ENCODE measurements around the gene EXOC5. TPM values are rescaled to one million over a fixed set of nuclear protein-coding genes. Genes with fewer than 3 reads are reported as not detected.

The EXOC5 gene
- polyA plus RNA-seq, 3 donors, result 7.9 to 52.5 (median 49.9) TPM

DNA sequence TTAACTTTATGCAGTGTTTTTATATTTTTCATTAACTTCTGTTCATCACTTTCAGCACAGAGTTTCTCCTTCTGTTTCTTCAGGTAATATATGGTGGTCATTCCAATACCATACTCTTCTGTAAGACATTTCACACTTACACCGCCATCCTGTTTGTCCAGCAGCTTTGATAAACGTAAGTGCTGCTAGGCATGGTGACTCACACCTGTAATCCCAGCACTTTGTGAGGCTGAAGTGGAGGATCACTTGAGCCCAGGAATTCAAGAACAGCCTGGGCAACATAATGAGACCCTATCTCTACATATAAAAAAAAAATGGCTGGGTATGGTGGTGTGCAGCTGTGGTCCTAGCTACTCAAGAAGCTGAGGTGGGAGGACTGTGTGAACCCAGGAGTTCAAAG lies 55.8 kb downstream of the EXOC5 start:
- TF ChIP-seq, protein P1, sequence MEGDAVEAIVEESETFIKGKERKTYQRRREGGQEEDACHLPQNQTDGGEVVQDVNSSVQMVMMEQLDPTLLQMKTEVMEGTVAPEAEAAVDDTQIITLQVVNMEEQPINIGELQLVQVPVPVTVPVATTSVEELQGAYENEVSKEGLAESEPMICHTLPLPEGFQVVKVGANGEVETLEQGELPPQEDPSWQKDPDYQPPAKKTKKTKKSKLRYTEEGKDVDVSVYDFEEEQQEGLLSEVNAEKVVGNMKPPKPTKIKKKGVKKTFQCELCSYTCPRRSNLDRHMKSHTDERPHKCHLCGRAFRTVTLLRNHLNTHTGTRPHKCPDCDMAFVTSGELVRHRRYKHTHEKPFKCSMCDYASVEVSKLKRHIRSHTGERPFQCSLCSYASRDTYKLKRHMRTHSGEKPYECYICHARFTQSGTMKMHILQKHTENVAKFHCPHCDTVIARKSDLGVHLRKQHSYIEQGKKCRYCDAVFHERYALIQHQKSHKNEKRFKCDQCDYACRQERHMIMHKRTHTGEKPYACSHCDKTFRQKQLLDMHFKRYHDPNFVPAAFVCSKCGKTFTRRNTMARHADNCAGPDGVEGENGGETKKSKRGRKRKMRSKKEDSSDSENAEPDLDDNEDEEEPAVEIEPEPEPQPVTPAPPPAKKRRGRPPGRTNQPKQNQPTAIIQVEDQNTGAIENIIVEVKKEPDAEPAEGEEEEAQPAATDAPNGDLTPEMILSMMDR (IDR thresholded peaks at IDR 0.05), result no peak
- WGBS (ENCODE audit: insufficient coverage), result no CpG with 5 or more reads among the region's 2 CpGs

DNA sequence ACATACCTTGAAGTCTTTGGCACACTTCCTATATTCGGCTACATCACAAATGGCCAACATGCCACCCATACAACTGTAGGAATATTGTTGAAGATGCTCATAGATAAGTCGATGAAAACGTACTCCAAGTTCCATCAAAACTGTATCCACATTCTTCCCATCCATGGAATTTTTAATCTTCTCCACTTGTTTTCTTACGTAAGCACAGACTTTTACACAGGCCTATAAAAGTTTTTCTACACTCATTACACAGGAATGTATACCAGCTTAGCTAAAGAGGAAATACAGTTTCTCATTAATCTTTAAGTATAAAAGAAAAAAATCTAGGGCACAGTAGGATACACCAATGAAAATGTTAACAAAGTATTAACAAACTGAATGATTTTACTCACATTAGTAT lies 59.1 kb downstream of the EXOC5 start:
- H3K27ac Mint-ChIP-seq, result no peak overlapping the region
- no peaks in the 10 kb centered on the region for H3K4me1 ChIP-seq (ENCODE audit: control insufficient read depth in 1 of 2, insufficient read depth in 2 of 2, low read length in 2 of 2)
- H3K4me1 Mint-ChIP-seq, result peaks cover 2% of the 10 kb centered on the region
- no peak for DNase-seq
- no peak overlapping the region for H3K4me3 Mint-ChIP-seq
- H3K36me3 Mint-ChIP-seq, result peaks cover 53 to 57% of the 10 kb centered on the region in 2 donors
- H3K27me3 Mint-ChIP-seq (ENCODE audit: low read depth in 3 of 3), result no peaks in the 10 kb centered on the region
- H3K9me3 ChIP-seq (replicated peaks in 1 of 2; ENCODE audit: control insufficient read depth in 1 of 2, insufficient read depth in 1 of 2, low read length in 2 of 2), result no peaks in the 10 kb centered on the region
- no peaks in the 10 kb centered on the region for H3K79me2 ChIP-seq (ENCODE audit: insufficient read depth, low read length)
- intact Hi-C loops (cut with micrococcal nuclease), result no loop called here
- no peak overlapping the region for H3K9ac ChIP-seq (ENCODE audit: insufficient read depth, low read length, poor library complexity, severe bottlenecking)
- no peaks in the 10 kb centered on the region for H3K9me3 Mint-ChIP-seq
- no peak overlapping the region for H3K4me2 ChIP-seq (replicated peaks; ENCODE audit: extremely low read depth, low read length, poor library complexity, severe bottlenecking)
- H2AFZ ChIP-seq (ENCODE audit: insufficient read depth, low read depth, low read length, poor library complexity, severe bottlenecking), result no peak overlapping the region
- no peaks in the 10 kb centered on the region for H4K20me1 ChIP-seq (ENCODE audit: insufficient read depth, low read length)
- TF ChIP-seq, protein P1 (IDR thresholded peaks at IDR 0.05), result no peak
- no peaks in the 10 kb centered on the region for H3K27me3 ChIP-seq (ENCODE audit: control insufficient read depth in 2 of 2, insufficient read depth in 2 of 2, low read length in 2 of 2)
- no peak overlapping the region for H3K4me3 ChIP-seq (replicated peaks in 1 of 3; ENCODE audit: low read depth in 2 of 3, low read length in 3 of 3)
- H3K27ac ChIP-seq (ENCODE audit: low read depth in 1 of 2, low read length in 2 of 2), result no peak overlapping the region
- H3K36me3 ChIP-seq (replicated peaks in 1 of 2; ENCODE audit: control insufficient read depth in 1 of 2, insufficient read depth in 2 of 2, low read length in 2 of 2), result peaks cover 53 to 68% of the 10 kb centered on the region in 2 donors
- WGBS (ENCODE audit: insufficient coverage), result no CpG with 5 or more reads among the region's 4 CpGs

More for the DNA sequence above, 55.8 kb downstream of the EXOC5 start:
- H3K4me2 ChIP-seq (replicated peaks; ENCODE audit: extremely low read depth, low read length, poor library complexity, severe bottlenecking), result no peak overlapping the region
- peaks cover 72 to 89% of the 10 kb centered on the region in 2 donors for H3K36me3 ChIP-seq (replicated peaks in 1 of 2; ENCODE audit: control insufficient read depth in 1 of 2, insufficient read depth in 2 of 2, low read length in 2 of 2)
- H3K4me1 Mint-ChIP-seq, result no peaks in the 10 kb centered on the region
- H3K4me3 ChIP-seq (replicated peaks in 1 of 3; ENCODE audit: low read depth in 2 of 3, low read length in 3 of 3), result no peak overlapping the region
- no peaks in the 10 kb centered on the region for H3K9me3 Mint-ChIP-seq
- H3K36me3 Mint-ChIP-seq, result peaks cover 71 to 85% of the 10 kb centered on the region in 2 donors
- H3K4me1 ChIP-seq (ENCODE audit: control insufficient read depth in 1 of 2, insufficient read depth in 2 of 2, low read length in 2 of 2), result no peaks in the 10 kb centered on the region
- intact Hi-C loops (cut with micrococcal nuclease), result no loop called here
- H3K27ac Mint-ChIP-seq, result no peak overlapping the region
- H3K27ac ChIP-seq (ENCODE audit: low read depth in 1 of 2, low read length in 2 of 2), result no peak overlapping the region
- H3K27me3 Mint-ChIP-seq (ENCODE audit: low read depth in 3 of 3), result no peaks in the 10 kb centered on the region
- H2AFZ ChIP-seq (ENCODE audit: insufficient read depth, low read depth, low read length, poor library complexity, severe bottlenecking), result no peak overlapping the region
- no peaks in the 10 kb centered on the region for H4K20me1 ChIP-seq (ENCODE audit: insufficient read depth, low read length)
- H3K4me3 Mint-ChIP-seq, result no peak overlapping the region
- no peaks in the 10 kb centered on the region for H3K9me3 ChIP-seq (replicated peaks in 1 of 2; ENCODE audit: control insufficient read depth in 1 of 2, insufficient read depth in 1 of 2, low read length in 2 of 2)
- no peaks in the 10 kb centered on the region for H3K79me2 ChIP-seq (ENCODE audit: insufficient read depth, low read length)
- H3K9ac ChIP-seq (ENCODE audit: insufficient read depth, low read length, poor library complexity, severe bottlenecking), result no peak overlapping the region
- no peak for DNase-seq
- no peaks in the 10 kb centered on the region for H3K27me3 ChIP-seq (ENCODE audit: control insufficient read depth in 2 of 2, insufficient read depth in 2 of 2, low read length in 2 of 2)

Measured in CD14-positive monocyte (primary cell).